ENCODE results near the gene IFI6. TPM values are rescaled to one million over a fixed set of nuclear protein-coding genes. Genes with fewer than 3 reads are reported as not detected.

IFI6 gene
- polyA plus RNA-seq, 1 donor, result 23.1 TPM

GRCh38 chr1:27638047-27638734, 33.8 kb downstream of the IFI6 start:
- Histone ChIP-seq H3K9me3 (ENCODE audit: control insufficient read depth, low read depth, low read length) (no peaks in the 10 kb centered on the region), H3K27ac (ENCODE audit: low read length) (no peak overlapping the region), H3K27me3 (ENCODE audit: control insufficient read depth, insufficient read depth, low read length) (peaks cover 30% of the 10 kb centered on the region), H3K4me1 (ENCODE audit: control insufficient read depth, insufficient read depth, low read length) (peaks cover 5% of the 10 kb centered on the region), H3K36me3 (ENCODE audit: control insufficient read depth, insufficient read depth, low read length) (no peaks in the 10 kb centered on the region), H3K4me3 (ENCODE audit: low read length) (no peak overlapping the region)
- DNase-seq, result no peak
- no CpG with 5 or more reads among the region's 5 CpGs for WGBS (ENCODE audit: insufficient coverage, low lambda C conversion rate)

GRCh38 chr1:27635396-27636142, 36.4 kb downstream of the IFI6 start:
- Histone ChIP-seq H3K4me3 (ENCODE audit: low read length) (no peak overlapping the region), H3K36me3 (ENCODE audit: control insufficient read depth, insufficient read depth, low read length) (no peaks in the 10 kb centered on the region), H3K4me1 (ENCODE audit: control insufficient read depth, insufficient read depth, low read length) (peaks cover 5% of the 10 kb centered on the region), H3K27me3 (ENCODE audit: control insufficient read depth, insufficient read depth, low read length) (peaks cover 47% of the 10 kb centered on the region), H3K27ac (ENCODE audit: low read length) (no peak overlapping the region), H3K9me3 (ENCODE audit: control insufficient read depth, low read depth, low read length) (no peaks in the 10 kb centered on the region)
- WGBS (ENCODE audit: insufficient coverage, low lambda C conversion rate), result no CpG with 5 or more reads among the region's 11 CpGs
- no peak for DNase-seq

- no peak for DNase-seq
- no CpG with 5 or more reads among the region's 28 CpGs for WGBS (ENCODE audit: insufficient coverage, low lambda C conversion rate)
Observed at GRCh38 chr1:27634985-27635367, 37.0 kb downstream of the IFI6 start, which contains the start of gene FGR. Gene FGR, minus strand, starts transcription at chr1:27635185. Its CDS starts 11,269 bp downstream, at chr1:27623916.

GRCh38 chr1:27634177-27634984, 37.6 kb downstream of the IFI6 start:
- DNase-seq, result peak in 1 of 2 donors; percentile 39
- Histone ChIP-seq H3K27me3 (ENCODE audit: control insufficient read depth, insufficient read depth, low read length) (peaks cover 47% of the 10 kb centered on the region), H3K27ac (ENCODE audit: low read length) (no peak overlapping the region), H3K4me3 (ENCODE audit: low read length) (peak overlapping the region; percentile 28), H3K36me3 (ENCODE audit: control insufficient read depth, insufficient read depth, low read length) (no peaks in the 10 kb centered on the region), H3K9me3 (ENCODE audit: control insufficient read depth, low read depth, low read length) (no peaks in the 10 kb centered on the region), H3K4me1 (ENCODE audit: control insufficient read depth, insufficient read depth, low read length) (peaks cover 5% of the 10 kb centered on the region)
- 0% methylated on average over 5 of the region's 63 CpGs for WGBS (ENCODE audit: insufficient coverage, low lambda C conversion rate)

More at GRCh38 chr1:27634985-27635367, 37.0 kb downstream of the IFI6 start, which contains the start of gene FGR:
- no peaks in the 10 kb centered on the region for H3K9me3 ChIP-seq (ENCODE audit: control insufficient read depth, low read depth, low read length)
- H3K27ac ChIP-seq (ENCODE audit: low read length), result no peak within 1 kb of the TSS
- no peaks in the 10 kb centered on the region for H3K36me3 ChIP-seq (ENCODE audit: control insufficient read depth, insufficient read depth, low read length)
- peaks cover 5% of the 10 kb centered on the region for H3K4me1 ChIP-seq (ENCODE audit: control insufficient read depth, insufficient read depth, low read length)
- peaks cover 47% of the 10 kb centered on the region for H3K27me3 ChIP-seq (ENCODE audit: control insufficient read depth, insufficient read depth, low read length)
- peak within 1 kb of the TSS; percentile 28 for H3K4me3 ChIP-seq (ENCODE audit: low read length)

GRCh38 chr1:27633640-27634176, 38.3 kb downstream of the IFI6 start:
- H3K4me1 ChIP-seq (ENCODE audit: control insufficient read depth, insufficient read depth, low read length), result peaks cover 5% of the 10 kb centered on the region
- DNase-seq, result no peak
- no peak overlapping the region for H3K4me3 ChIP-seq (ENCODE audit: low read length)
- H3K36me3 ChIP-seq (ENCODE audit: control insufficient read depth, insufficient read depth, low read length), result no peaks in the 10 kb centered on the region
- no peak overlapping the region for H3K27ac ChIP-seq (ENCODE audit: low read length)
- H3K9me3 ChIP-seq (ENCODE audit: control insufficient read depth, low read depth, low read length), result no peaks in the 10 kb centered on the region
- H3K27me3 ChIP-seq (ENCODE audit: control insufficient read depth, insufficient read depth, low read length), result peaks cover 49% of the 10 kb centered on the region
- WGBS (ENCODE audit: insufficient coverage, low lambda C conversion rate), result no CpG with 5 or more reads among the region's 17 CpGs

- H3K4me3 ChIP-seq (ENCODE audit: low read length), result no peak overlapping the region
- H3K27ac ChIP-seq (ENCODE audit: low read length), result no peak overlapping the region
- H3K4me1 ChIP-seq (ENCODE audit: control insufficient read depth, insufficient read depth, low read length), result peaks cover 5% of the 10 kb centered on the region
- H3K9me3 ChIP-seq (ENCODE audit: control insufficient read depth, low read depth, low read length), result no peaks in the 10 kb centered on the region
- H3K27me3 ChIP-seq (ENCODE audit: control insufficient read depth, insufficient read depth, low read length), result peaks cover 51% of the 10 kb centered on the region
- DNase-seq, result no peak
- H3K36me3 ChIP-seq (ENCODE audit: control insufficient read depth, insufficient read depth, low read length), result no peaks in the 10 kb centered on the region
- no CpG with 5 or more reads among the region's 5 CpGs for WGBS (ENCODE audit: insufficient coverage, low lambda C conversion rate)
Observed at GRCh38 chr1:27633298-27633610, 38.7 kb downstream of the IFI6 start.

- no peak for DNase-seq
- Histone ChIP-seq H3K27me3 (ENCODE audit: control insufficient read depth, insufficient read depth, low read length) (peaks cover 51% of the 10 kb centered on the region), H3K4me3 (ENCODE audit: low read length) (no peak overlapping the region), H3K4me1 (ENCODE audit: control insufficient read depth, insufficient read depth, low read length) (peaks cover 5% of the 10 kb centered on the region), H3K36me3 (ENCODE audit: control insufficient read depth, insufficient read depth, low read length) (no peaks in the 10 kb centered on the region), H3K9me3 (ENCODE audit: control insufficient read depth, low read depth, low read length) (no peaks in the 10 kb centered on the region), H3K27ac (ENCODE audit: low read length) (no peak overlapping the region)
- no CpG with 5 or more reads among the region's 14 CpGs for WGBS (ENCODE audit: insufficient coverage, low lambda C conversion rate)
Observed at GRCh38 chr1:27632387-27633297, 39.4 kb downstream of the IFI6 start.

GRCh38 chr1:27630859-27631491, 41.0 kb downstream of the IFI6 start:
- H3K4me3 ChIP-seq (ENCODE audit: low read length), result no peak overlapping the region
- DNase-seq, result no peak
- peaks cover 10% of the 10 kb centered on the region for H3K4me1 ChIP-seq (ENCODE audit: control insufficient read depth, insufficient read depth, low read length)
- H3K9me3 ChIP-seq (ENCODE audit: control insufficient read depth, low read depth, low read length), result no peaks in the 10 kb centered on the region
- WGBS (ENCODE audit: insufficient coverage, low lambda C conversion rate), result no CpG with 5 or more reads among the region's 5 CpGs
- no peak overlapping the region for H3K27ac ChIP-seq (ENCODE audit: low read length)
- H3K36me3 ChIP-seq (ENCODE audit: control insufficient read depth, insufficient read depth, low read length), result no peaks in the 10 kb centered on the region
- peaks cover 49% of the 10 kb centered on the region for H3K27me3 ChIP-seq (ENCODE audit: control insufficient read depth, insufficient read depth, low read length)

GRCh38 chr1:27628712-27629111, 43.3 kb downstream of the IFI6 start:
- no peak overlapping the region for H3K4me3 ChIP-seq (ENCODE audit: low read length)
- DNase-seq, result no peak
- no peak overlapping the region for H3K27ac ChIP-seq (ENCODE audit: low read length)
- H3K36me3 ChIP-seq (ENCODE audit: control insufficient read depth, insufficient read depth, low read length), result no peaks in the 10 kb centered on the region
- H3K27me3 ChIP-seq (ENCODE audit: control insufficient read depth, insufficient read depth, low read length), result peaks cover 27% of the 10 kb centered on the region
- H3K9me3 ChIP-seq (ENCODE audit: control insufficient read depth, low read depth, low read length), result no peaks in the 10 kb centered on the region
- H3K4me1 ChIP-seq (ENCODE audit: control insufficient read depth, insufficient read depth, low read length), result peaks cover 7% of the 10 kb centered on the region
- no CpG with 5 or more reads among the region's 3 CpGs for WGBS (ENCODE audit: insufficient coverage, low lambda C conversion rate)
